ENCODE measurements around the gene HTN1. TPM values are rescaled to one million over a fixed set of nuclear protein-coding genes. Genes with fewer than 3 reads are reported as not detected.

The HTN1 gene
- total RNA-seq, 2 donors from 2014 or later, result not detected

DNA sequence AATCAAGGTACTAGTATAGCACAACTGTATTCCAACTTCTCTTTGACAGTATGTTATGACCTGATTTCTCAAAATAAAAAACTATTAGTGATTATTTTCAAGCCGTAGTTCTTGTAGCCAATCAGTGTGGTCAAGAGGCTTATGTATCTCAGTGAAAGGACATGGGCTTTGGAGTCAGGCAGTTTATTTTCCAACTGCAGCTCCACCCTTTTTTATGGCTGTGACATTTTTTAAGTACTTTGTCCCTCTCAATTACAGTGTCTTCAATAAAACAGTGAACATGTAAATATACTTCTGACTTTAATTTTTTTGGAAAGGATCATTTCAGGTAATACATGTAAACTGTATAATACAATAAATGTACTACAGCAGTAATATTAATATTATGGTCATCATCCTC is 30.0 kb downstream of the HTN1 start:
- Mint-ChIP-seq H3K4me3 (no peak overlapping the region), H3K4me1 (ENCODE audit: low read depth in 2 of 2) (no peaks in the 10 kb centered on the region), H3K36me3 (no peaks in the 10 kb centered on the region), H3K27me3 (no peaks in the 10 kb centered on the region), H3K9me3 (no peaks in the 10 kb centered on the region), H3K27ac (no peak overlapping the region)
- ATAC-seq (no peak), DNase-seq (ENCODE audit: low spot score) (no peak)

DNA sequence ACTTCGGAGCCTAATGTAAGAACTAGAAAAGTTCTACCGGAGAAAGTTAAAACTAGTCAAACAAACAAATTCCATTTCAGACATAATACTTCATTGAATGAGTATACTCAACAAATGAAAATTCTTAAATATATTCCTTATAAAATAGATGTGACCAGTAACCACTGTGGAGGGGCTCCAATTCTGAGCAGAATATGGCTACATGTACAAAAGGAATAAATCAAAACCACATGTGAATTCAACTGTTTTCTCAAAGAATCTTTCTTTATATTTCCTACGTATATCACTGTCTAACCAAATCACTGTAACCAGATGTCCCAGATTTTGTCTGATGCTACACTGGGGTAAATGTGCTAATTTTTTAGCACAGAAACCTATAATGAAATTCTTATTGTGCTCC is 49.0 kb downstream of the HTN1 start:
- ATAC-seq, result no peak
- Mint-ChIP-seq H3K27me3 (no peaks in the 10 kb centered on the region), H3K9me3 (peaks cover 6% of the 10 kb centered on the region), H3K36me3 (no peaks in the 10 kb centered on the region), H3K4me1 (ENCODE audit: low read depth in 2 of 2) (no peaks in the 10 kb centered on the region), H3K27ac (no peak overlapping the region), H3K4me3 (no peak overlapping the region)
- no peak for DNase-seq (ENCODE audit: low spot score)

Other genes with a start within 250 kb of the HTN1 start
- gene SULT1E1, start 190.3 kb upstream of the HTN1 start, total RNA-seq, result not detected
- not detected for gene CSN1S1, start 119.4 kb upstream of the HTN1 start, total RNA-seq
- not detected for gene CSN2, start 84.7 kb upstream of the HTN1 start, total RNA-seq
- not detected for gene STATH, start 54.5 kb upstream of the HTN1 start, total RNA-seq
- not detected for gene HTN3, start 22.0 kb upstream of the HTN1 start, total RNA-seq
- not detected for gene PRR27, start 103.8 kb downstream of the HTN1 start, total RNA-seq
- gene ODAM, start 145.3 kb downstream of the HTN1 start, total RNA-seq, result not detected
- not detected for gene FDCSP, start 175.7 kb downstream of the HTN1 start, total RNA-seq
- not detected for gene CSN3, start 192.2 kb downstream of the HTN1 start, total RNA-seq

Measured in natural killer cell treated with Interleukin-12 subunit alpha and Interleukin-12 subunit beta and Interleukin-15 and Interleukin-18, amount 100 ng/mL, for 72 hours (primary cell).